GM21619 (cell line): Measurements from ENCODE around the gene DPM1.

ENCODE experiments used
- ATAC-seq: cut with Tn5 transposase; IDR thresholded peaks from one replicate; pipeline ENCODE4 v1.9.1; 2021; ENCODE audit not compliant: unreplicated experiment

DPM1 gene

DNA sequence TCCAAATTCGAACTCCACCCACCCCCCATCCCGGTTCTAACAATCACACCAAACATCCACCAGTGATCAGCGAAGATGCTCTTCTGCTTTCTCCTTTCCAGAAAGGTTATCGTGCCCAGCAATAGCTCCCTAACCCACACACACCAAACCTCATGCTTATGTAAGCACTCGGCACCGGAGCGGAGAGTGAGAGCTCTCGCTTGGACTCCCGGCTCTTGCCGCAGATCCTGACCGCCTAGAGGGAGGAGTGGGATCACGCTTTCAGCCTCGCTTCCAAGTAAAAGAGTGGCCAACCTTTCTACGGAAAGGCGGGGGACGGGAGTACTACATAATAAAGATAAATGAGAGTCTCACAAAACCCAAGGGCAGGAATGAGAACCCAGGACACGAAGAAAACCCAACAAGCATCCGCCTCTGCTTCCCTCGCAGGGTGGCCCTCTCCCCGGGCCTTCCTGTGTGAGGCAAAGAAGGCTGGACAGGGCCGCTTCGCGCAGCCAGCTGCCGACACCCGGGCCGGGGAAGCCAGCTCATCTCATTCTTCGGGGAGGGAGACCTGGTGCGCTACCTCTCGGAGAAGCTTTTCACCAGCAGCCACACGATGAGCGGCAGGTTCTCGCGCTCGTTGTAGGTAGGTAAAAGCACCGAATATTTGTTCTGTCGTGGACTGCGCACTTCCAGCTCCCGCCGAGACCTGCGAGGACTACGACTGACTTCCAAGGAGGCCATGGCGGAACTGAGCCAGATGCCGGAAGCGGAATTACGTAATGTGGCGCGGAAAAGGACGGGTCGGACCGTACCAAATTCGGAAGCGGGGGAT, at the start of gene DPM1:
TSS of gene DPM1 (minus strand) at position 735 of the 817 bp plus-strand sequence. CDS start at position 726, 9 bp downstream.
- ATAC-seq: peak; percentile 81

DNA sequence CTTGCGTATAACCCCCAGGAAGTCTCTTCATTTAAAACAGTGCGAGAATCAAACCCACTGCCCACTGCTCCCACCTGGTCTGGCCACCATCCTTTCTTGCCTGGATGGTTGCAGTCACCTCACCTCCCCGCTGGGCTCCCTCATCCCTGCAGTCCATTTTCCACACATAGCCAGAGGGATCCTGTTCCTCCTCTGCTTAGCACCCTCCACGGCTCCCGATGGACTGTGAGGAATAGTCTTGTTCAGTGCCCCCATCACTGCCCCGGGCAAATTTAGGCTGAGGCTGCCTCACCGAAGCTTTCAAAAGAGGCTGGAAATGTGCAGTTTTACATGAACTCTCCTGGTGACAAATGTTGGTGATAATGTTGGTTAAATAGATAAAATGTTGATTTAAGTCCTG, 46.9 kb upstream of the DPM1 start:
- no peak for ATAC-seq

DNA sequence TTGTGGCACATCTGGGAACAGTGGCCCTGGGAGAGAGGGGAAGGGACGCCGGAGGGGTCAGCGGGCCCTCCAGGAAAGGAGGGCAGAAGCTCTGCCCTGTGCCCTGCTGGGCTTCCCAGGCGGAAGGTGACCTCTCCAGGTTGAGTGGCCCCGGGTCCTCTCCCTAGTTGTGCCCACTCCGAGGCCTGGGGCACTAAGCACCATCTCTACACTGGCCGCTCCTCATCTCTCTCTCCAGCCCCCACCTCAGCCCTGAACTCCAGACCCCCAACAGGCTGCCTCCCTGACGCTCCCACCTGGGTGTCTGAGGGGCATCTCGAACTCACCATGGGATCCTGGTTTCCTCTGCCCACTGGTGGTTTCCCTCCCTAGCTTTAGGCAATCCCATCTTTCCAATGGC, 46.4 kb upstream of the DPM1 start:
- ATAC-seq: no peak

DNA sequence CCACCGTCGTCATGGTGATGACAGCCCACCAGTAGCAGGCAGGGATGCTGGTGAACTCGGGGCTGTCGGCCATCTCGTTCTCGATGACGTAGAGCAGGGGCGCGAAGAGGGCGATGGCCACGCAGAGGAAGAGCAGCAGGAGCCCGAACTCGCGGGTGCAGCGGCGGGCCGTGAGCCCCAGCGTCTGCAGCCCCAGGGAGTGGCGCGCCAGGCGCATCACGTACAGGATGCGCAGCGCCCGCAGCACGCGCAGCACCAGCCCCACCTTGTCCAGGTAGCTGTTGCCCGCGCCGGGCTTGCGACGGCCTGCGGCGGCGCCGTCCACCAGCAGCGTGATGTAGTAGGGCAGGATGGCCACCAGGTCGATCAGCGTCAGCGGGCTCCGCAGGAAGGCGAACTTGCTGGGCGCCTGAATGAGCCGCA, 46.0 kb upstream of the DPM1 start:
- ATAC-seq: no peak

GRCh38 chr20:51003753-51004152, 45.4 kb upstream of the DPM1 start:
- ATAC-seq: no peak

- no peak for ATAC-seq
These were observed 44.3 kb upstream of the DPM1 start for GRCh38 chr20:51002633-51003032.

DNA sequence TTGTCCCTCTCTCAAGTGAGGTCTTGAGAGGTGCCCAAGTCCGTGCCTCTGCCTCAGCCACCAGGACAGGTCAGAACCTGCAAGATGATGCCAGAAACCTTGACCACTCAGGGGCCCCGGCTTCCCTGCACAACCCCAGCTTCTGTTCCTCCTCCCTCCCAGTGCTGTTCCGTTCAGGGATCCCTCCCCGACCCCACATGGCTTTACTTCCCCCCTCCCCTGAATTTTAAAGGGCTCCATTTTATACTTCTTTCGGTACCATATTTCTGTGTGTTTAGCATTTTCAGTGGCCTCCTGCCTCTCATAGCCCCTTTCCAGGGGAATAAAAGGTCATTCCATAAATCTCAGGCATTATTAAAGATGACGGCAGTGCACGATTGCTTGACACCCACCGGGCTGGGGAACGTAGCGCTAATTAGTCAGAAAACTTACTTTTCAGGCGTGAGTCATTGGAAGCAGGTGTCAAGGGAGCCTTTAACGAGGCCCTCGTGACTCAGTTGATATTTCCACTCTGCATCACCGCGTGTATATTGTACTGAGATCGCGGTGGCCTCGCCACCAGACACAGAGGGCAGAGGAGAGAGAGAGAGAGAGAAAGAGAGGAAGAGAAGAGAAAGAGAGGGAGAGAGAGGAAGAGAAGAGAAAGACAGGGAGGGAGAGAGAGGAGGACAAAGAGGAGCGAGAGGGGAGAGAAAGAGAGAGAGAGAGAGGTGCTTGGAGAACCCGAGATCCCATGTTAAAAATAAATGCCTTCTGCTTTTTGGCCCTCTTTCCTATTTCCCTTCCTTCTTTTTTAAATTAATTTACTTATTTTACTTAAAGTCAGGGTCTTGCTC, 43.3 kb upstream of the DPM1 start:
- ATAC-seq: no peak

DNA sequence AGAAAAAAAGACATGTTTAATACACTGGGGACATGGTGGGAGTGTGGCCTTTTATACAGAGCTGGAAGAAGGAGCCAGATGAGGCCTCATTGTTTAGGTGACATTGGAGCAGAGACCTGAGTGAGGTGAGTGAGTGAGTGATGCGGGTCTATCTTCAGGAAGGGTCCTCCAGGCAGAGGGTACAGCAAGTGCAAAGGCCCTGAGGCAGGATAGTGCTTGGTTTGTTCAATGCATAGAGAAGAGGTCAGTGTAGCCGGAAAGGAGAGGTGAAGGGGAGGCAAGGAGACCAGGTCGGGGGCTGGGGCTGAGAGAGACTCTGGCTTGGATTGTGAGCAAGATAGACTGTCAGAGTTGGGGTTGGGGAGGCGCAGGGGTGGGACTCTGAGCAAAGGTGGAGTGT, 41.0 kb upstream of the DPM1 start:
- ATAC-seq: no peak

DNA sequence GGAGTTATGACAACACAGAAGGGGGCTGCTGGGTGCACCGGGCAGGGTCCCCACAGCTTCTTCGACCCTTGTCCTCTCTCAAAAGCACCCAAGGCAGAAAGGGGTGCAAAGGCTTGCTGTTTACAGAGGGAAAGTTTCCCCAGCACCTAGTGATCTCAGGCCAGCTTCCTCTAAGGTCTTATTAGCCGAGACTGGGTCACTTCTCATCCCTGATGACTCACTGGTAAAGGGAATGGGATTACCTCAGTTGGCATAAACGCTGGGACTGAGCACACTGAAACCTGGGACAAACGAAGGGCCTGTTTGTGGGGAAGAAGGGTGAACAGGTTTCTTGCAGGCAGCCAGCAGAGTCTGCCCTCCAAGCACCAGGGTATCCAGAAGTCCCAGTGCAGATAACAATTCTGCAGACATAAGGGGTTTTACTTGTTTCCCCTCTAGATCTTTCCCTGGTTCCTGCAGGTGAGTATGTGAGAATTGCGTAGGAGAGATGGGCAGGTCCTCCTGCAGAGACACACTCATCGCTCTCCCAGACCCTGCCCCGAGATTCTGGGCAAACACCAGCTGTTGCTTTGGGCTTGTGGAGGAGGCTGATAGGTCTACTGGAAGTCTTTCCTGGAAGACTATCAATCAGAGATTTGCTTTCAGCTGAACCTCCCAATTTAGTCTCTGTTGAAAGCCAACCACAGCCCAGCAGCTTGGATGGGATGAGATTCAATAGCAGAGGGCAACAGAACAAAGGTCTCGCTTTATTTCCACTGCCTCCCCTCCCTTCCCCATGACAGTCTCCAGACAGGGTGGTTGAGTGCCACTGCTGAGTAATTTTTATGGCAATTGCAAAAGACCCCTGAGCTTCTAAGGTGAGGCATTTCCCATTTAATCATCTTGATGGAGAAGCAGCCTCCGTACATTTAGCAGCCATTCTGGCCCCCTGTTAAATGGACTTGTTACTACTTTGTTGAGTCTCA, 38.9 kb upstream of the DPM1 start:
- ATAC-seq: no peak

DNA sequence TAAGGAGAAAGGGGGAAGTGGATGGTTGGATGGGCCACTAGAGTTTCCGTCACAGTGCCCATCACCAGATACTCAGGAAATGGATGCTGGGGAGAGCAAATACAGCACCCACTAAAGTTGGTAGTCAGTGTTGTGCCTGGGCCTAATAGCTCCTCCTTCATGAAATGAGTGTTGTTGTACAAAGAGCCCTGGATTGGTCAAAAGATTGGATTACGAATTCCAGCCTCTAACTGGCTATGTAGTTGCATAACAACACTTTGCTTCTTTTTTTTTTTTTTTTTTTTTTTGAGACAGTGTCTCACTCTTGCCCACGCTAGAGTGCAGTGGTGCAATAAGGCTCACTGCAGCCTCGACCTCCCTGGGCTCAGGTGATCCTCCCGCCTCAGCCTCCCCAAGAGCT, 37.2 kb upstream of the DPM1 start:
- ATAC-seq: no peak

GRCh38 chr20:50993876-50994275, 35.5 kb upstream of the DPM1 start:
- ATAC-seq: no peak

DNA sequence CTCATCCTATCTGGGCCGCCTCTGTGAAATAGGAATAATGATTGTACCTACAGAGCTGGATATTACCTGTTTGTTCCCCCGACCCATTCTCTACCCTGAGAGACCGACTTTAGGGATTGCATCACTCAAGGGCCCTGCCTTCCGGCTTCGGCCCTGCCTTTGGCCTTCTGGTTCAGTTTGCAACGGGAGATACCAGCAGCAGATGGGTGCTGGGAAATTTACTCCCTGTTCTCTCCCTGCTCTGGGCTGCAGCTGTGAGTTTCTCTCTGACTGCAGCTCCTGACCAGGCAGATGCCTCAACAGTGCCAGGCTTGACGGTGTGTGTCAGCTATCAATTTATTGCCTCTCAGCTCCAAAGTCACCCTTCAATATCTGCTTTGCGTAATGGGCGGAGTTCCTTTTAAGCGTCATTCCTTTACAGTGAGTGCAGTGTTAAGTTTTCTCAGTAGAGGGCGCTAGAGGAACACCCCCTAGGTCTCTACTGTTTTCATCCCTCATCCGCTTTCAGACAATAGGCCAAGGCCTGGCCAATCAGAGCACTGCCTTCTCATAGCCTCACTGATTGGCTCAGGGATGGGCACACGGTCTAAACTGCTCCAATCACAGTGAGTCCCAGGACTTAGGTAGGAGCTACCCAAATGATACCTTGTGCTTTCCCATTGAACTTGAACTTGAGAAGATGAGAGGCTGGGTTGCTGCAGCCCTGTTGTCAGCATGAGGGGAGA, 34.6 kb upstream of the DPM1 start:
- no peak for ATAC-seq

- ATAC-seq: no peak
These were observed 34.0 kb upstream of the DPM1 start for GRCh38 chr20:50992336-50992732.

DNA sequence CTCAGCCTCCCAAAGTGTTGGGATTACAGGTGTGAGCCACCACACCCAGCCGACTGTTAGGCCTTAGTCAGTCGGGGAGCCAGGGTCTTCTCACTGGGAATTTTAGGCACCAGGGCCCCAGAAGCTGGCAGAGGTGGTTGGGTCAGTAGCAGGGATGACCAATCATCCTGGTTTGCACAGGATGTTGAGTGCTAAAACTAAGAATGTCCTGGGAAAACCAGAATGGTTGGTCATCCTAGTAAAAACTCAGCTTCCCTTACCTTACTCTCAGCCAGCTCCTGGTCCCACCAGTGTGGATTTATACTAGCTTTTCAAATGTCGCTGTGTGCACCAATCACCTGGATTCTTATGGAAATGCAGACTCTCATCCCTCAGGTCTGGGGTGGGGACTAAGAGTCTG, 32.7 kb upstream of the DPM1 start:
- no peak for ATAC-seq

- ATAC-seq: peak; percentile 74
These were observed 29.3 kb upstream of the DPM1 start for GRCh38 chr20:50987493-50988210.

- no peak for ATAC-seq
These were observed 25.0 kb upstream of the DPM1 start for GRCh38 chr20:50983321-50983720.

DNA sequence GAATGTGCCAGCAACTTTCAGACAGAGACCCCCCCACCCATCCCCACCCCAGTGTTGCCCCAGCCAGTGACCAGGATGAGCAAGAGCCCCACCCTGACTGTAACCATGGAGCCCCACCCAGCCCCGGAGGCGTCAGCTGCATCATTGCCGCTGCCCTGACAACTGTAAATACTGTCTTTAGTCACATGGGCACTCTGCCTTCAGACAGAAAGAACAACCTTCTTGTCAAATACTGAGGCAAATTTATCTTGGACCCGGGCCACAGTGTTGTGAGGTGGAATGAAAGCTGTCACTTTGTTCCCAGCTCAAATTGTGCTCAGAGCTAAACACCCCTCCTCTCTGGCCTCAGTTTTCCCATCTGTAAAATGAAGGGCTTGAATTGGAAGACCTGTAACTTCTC, 24.0 kb upstream of the DPM1 start:
- no peak for ATAC-seq

DNA sequence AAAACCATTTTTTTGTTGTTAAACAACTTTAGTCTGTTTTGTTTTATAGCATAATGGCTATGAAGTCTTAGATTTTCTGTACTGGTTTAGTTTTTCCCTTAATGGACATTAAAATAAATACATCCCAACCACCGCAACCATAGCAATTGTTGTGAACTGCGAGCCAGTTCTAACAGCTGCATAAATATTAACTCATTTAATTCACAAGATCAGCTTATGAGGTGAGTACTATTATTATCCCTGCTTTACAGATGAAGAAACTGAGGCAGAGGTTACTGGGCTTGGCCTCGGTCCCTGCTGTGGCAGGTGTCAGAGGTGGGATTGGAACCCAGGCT, 23.3 kb upstream of the DPM1 start:
- ATAC-seq: no peak

DNA sequence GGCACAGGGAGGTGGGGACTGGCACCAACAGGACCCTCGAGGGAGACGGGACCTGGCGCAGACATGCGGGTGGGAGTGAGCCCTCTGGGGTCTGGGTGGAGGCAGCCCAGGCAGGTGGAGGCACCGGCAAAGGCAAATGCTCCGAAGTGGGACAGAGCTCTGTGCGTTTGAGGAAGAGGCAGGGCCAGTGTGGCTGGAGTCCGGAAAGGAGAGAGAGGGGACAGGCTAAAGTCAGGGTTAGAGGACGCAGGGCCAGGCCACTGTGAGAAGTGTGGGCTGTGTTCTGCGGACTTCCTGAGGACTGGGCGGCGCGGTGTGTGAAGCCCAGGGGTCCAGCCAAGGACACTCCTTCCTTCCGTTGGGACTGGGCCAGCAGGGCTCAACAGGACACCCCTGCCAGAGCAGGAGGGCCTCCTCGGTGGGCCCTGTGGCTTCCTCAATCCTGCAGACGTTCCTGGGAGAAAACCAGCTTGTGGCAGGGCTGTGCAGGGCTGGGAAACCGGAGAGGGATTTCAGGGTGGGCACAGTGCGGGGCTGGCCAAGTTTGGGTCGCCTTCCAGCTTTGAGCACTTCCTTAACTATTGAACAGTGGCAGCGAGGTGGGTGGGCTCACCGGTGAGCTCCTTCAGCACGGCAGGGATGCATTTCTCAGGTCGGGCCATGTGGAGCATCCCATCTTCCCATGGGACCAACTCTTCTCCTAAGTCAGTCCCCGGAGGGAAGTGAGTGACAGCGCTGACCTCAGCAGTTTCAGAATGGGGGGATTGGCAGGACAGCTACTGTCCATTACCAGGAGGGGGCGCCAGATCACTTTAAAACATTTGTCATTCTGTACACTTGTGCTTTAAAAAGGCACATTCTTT, 22.8 kb upstream of the DPM1 start:
- no peak for ATAC-seq
